Gastrocnemius medialis (tissue), 4 donors: ENCODE results near the gene LRRC2. TPM values are rescaled to one million over a fixed set of nuclear protein-coding genes. Genes with fewer than 3 reads are reported as not detected.

Experiments
- total RNA-seq, 4 donors: library from RNA; depleted of rRNA; stranded (reverse); fragments of >200 nt; gene quantifications; one replicate each; pipeline versions ENCODE4 v1.1.0 to v1.2.3, GENCODE V29; 2016

The LRRC2 gene
- total RNA-seq, 4 donors from 2014 or later: 72.7 to 103 (median 92.1) TPM

Other genes with a start within 250 kb of the LRRC2 start
- 1 to 10 TPM in 1 of 4 donors, under 1 TPM in 3; 0.15 to 1.4 (median 0.80) TPM for gene CCR2, start 212.2 kb downstream of the LRRC2 start, total RNA-seq
- gene CCR5, start 195.4 kb downstream of the LRRC2 start, total RNA-seq: under 1 TPM in 3 of 4 donors, not detected in 1; 0.07 to 0.20 (median 0.10) TPM
- gene CCRL2, start 159.0 kb downstream of the LRRC2 start, total RNA-seq: 1 to 10 TPM in 2 of 4 donors, under 1 TPM in 2; 0.29 to 2.5 (median 1.7) TPM
- 1 to 10 TPM in 2 of 4 donors, under 1 TPM in 2; 0.62 to 5.1 (median 1.1) TPM for gene LTF, start 101.4 kb downstream of the LRRC2 start, total RNA-seq
- gene RTP3, start 68.3 kb downstream of the LRRC2 start, total RNA-seq: not detected
- under 1 TPM in 1 of 4 donors, not detected in 3; 0.18 TPM for gene FAM240A, start 46.2 kb upstream of the LRRC2 start, total RNA-seq
- 10 to 100 TPM in 1 of 4 donors, 1 to 10 TPM in 3; 3.8 to 13.2 (median 6.2) TPM for gene ALS2CL, start 127.4 kb upstream of the LRRC2 start, total RNA-seq
- gene TMIE, start 135.1 kb upstream of the LRRC2 start, total RNA-seq: under 1 TPM in 3 of 4 donors, not detected in 1; 0.20 to 0.26 (median 0.22) TPM
- not detected for gene PRSS50, start 151.6 kb upstream of the LRRC2 start, total RNA-seq